H1 (cell line): ENCODE results near the gene RPL18. TPM values are rescaled to one million over a fixed set of nuclear protein-coding genes. Genes with fewer than 3 reads are reported as not detected.
A peak's percentile ranks its signal among the peaks of the same experiment; 100 is the strongest.

Experiments
- CTCF ChIA-PET: fragments of 300-600 bp; sonication (Branson Sonifier 250); formaldehyde crosslinking; loops from one replicate; lab custom pipeline; 2021; ENCODE audit not compliant: partially characterized antibody; lab: Charles Lee
- POLR2A ChIA-PET: fragments of 300-600 bp; sonication (Branson Sonifier 250); formaldehyde crosslinking; loops from one replicate; lab custom pipeline; 2021; ENCODE audit warnings: inconsistent platforms; ENCODE audit not compliant: partially characterized antibody; lab: Charles Lee
- DNase-seq, 2 experiments: peaks; one replicate each; pipeline versions ENCODE4 v3.0.0 to v3.0.0-alpha.2; 2010 to 2022; ENCODE audit warnings: low spot score in 2 of 2, low read depth in 1 of 2, mixed read lengths in 1 of 2
- FAIRE-seq: peaks from 2 replicates; lab custom pipeline; 2011; peaks lifted over from hg19 to GRCh38; lab: Jason Lieb, UNC
- H2AFZ ChIP-seq: 2 replicates; pipeline ENCODE4 v1.8.1; 2012; ENCODE audit warnings: low read length, inconsistent platforms
- H2AK5ac ChIP-seq: 2 replicates; pipeline ENCODE4 v1.6.1; 2013; ENCODE audit warnings: low read depth, low read length
- H2BK120ac ChIP-seq: replicated peaks from 2 replicates; pipeline ENCODE3; 2013; ENCODE audit warnings: low read depth, low read length, inconsistent platforms
- H2BK12ac ChIP-seq: 2 replicates; pipeline ENCODE4 v1.6.1; 2013; ENCODE audit warnings: low read depth, low read length
- H2BK15ac ChIP-seq: 2 replicates; pipeline ENCODE4 v1.6.1; 2013; ENCODE audit warnings: low read length
- H2BK20ac ChIP-seq: 2 replicates; pipeline ENCODE4 v1.6.1; 2013; ENCODE audit warnings: low read length
- H2BK5ac ChIP-seq: 2 replicates; pipeline ENCODE4 v1.6.1; 2013; ENCODE audit warnings: low read depth, low read length
- H3K14ac ChIP-seq: 2 replicates; pipeline ENCODE4 v1.6.1; 2013; ENCODE audit warnings: inconsistent platforms; ENCODE audit not compliant: insufficient read length
- H3K18ac ChIP-seq: 2 replicates; pipeline ENCODE4 v1.6.1; 2013; ENCODE audit warnings: low read length; ENCODE audit errors: extremely low read depth
- H3K23ac ChIP-seq: 2 replicates; pipeline ENCODE4 v1.6.1; 2013; ENCODE audit warnings: inconsistent platforms; ENCODE audit not compliant: insufficient read length
- H3K23me2 ChIP-seq: 2 replicates; pipeline ENCODE4 v1.6.1; 2013; ENCODE audit warnings: low read depth, low read length
- H3K27ac ChIP-seq: 2 replicates; pipeline ENCODE4 v1.6.1; 2011; ENCODE audit warnings: low read depth, low read length, inconsistent platforms
- H3K27me3 ChIP-seq, 4 experiments: replicated peaks in 1 of 4; 1 replicate in 1 of 4; 2 replicates in 3 of 4; pipeline versions ENCODE4 v1.6.1 to v1.8.1; 2011 to 2013; ENCODE audit warnings: low read length in 3 of 4, mild to moderate bottlenecking in 3 of 4, inconsistent platforms in 2 of 4, mixed read lengths in 2 of 4, moderate library complexity in 1 of 4; ENCODE audit not compliant: control insufficient read depth in 3 of 4, insufficient read depth in 3 of 4; ENCODE audit errors: extremely low read depth in 1 of 4
- H3K36me3 ChIP-seq, 4 experiments: 2 replicates each; pipeline versions ENCODE4 v1.6.1 to v1.8.1; 2011 to 2013; ENCODE audit warnings: mild to moderate bottlenecking in 4 of 4, low read length in 3 of 4, moderate library complexity in 2 of 4, control low read depth in 1 of 4, inconsistent platforms in 1 of 4; ENCODE audit not compliant: insufficient read depth in 4 of 4, control insufficient read depth in 2 of 4
- H3K4ac ChIP-seq: replicated peaks from 2 replicates; pipeline ENCODE3; 2013; ENCODE audit warnings: low read length, low read depth, mixed read lengths, inconsistent platforms; ENCODE audit not compliant: insufficient read length
- H3K4me1 ChIP-seq, 4 experiments: replicated peaks in 1 of 4; 1 replicate in 1 of 4; 2 replicates in 3 of 4; pipeline versions ENCODE4 v1.6.1 to v1.8.1; 2011 to 2013; ENCODE audit warnings: low read length in 3 of 4, inconsistent platforms in 2 of 4, mixed read lengths in 1 of 4; ENCODE audit not compliant: insufficient read depth in 4 of 4, control insufficient read depth in 3 of 4
- H3K4me2 ChIP-seq, 2 experiments: 2 replicates each; pipeline versions ENCODE4 v1.6.1 to v1.8.1; 2011 to 2013; ENCODE audit warnings: low read depth in 2 of 2, low read length in 2 of 2, control low read depth in 1 of 2, inconsistent platforms in 1 of 2, mild to moderate bottlenecking in 1 of 2; ENCODE audit not compliant: insufficient read depth in 1 of 2
- H3K4me3 ChIP-seq, 4 experiments: fragments of 200-600, 300-600 bp in 1 of 4; sonication (generic), shearing (Covaris generic), sonication (Bioruptor Twin) in 1 of 4; 2 replicates each; pipeline versions ENCODE4 v1.5.1 to v1.8.1; 2011 to 2016; ENCODE audit warnings: low read length in 4 of 4, low read depth in 3 of 4, control low read depth in 2 of 4, inconsistent platforms in 2 of 4, mild to moderate bottlenecking in 2 of 4, mixed read lengths in 1 of 4, moderate library complexity in 1 of 4; ENCODE audit not compliant: insufficient read depth in 2 of 4; ENCODE audit errors: extremely low read depth in 1 of 4
- H3K56ac ChIP-seq: replicated peaks from 2 replicates; pipeline ENCODE3; 2013; ENCODE audit warnings: low read depth, mild to moderate bottlenecking, mixed read lengths, low read length, inconsistent platforms; ENCODE audit not compliant: insufficient read length
- H3K79me1 ChIP-seq: 2 replicates; pipeline ENCODE4 v1.6.1; 2013; ENCODE audit warnings: low read depth, low read length, control low read depth
- H3K79me2 ChIP-seq, 2 experiments: 2 replicates each; pipeline versions ENCODE4 v1.6.1 to v1.8.1; 2012 to 2013; ENCODE audit warnings: low read length in 2 of 2, mild to moderate bottlenecking in 2 of 2, inconsistent platforms in 1 of 2; ENCODE audit not compliant: insufficient read depth in 2 of 2, control insufficient read depth in 1 of 2
- H3K9ac ChIP-seq, 4 experiments: replicated peaks in 1 of 4; 1 replicate in 1 of 4; 2 replicates in 3 of 4; pipeline versions ENCODE4 v1.6.1 to v1.8.1; 2011 to 2013; ENCODE audit warnings: low read depth in 3 of 4, low read length in 3 of 4, control low read depth in 2 of 4, mild to moderate bottlenecking in 2 of 4, moderate library complexity in 2 of 4, inconsistent platforms in 1 of 4; ENCODE audit errors: extremely low read depth in 1 of 4
- H3K9me3 ChIP-seq, 2 experiments: 2 replicates each; pipeline versions ENCODE4 v1.6.1 to v1.8.1; 2012 to 2013; ENCODE audit warnings: mild to moderate bottlenecking in 2 of 2, moderate library complexity in 2 of 2, control low read depth in 1 of 2, inconsistent platforms in 1 of 2, low read depth in 1 of 2, low read length in 1 of 2, mixed read lengths in 1 of 2; ENCODE audit not compliant: insufficient read depth in 2 of 2
- H4K20me1 ChIP-seq, 2 experiments: replicated peaks in 1 of 2; 2 replicates each; pipeline versions ENCODE3 to v1.8.1; 2011 to 2013; ENCODE audit warnings: inconsistent platforms in 2 of 2, low read length in 2 of 2, mild to moderate bottlenecking in 1 of 2; ENCODE audit not compliant: insufficient read depth in 2 of 2, control insufficient read depth in 1 of 2
- H4K5ac ChIP-seq: 2 replicates; pipeline ENCODE4 v1.6.1; 2013; ENCODE audit warnings: low read length, low read depth, mixed read lengths, inconsistent platforms; ENCODE audit not compliant: insufficient read length
- H4K8ac ChIP-seq: 2 replicates; pipeline ENCODE4 v1.8.0; 2013; ENCODE audit warnings: mild to moderate bottlenecking, moderate library complexity, low read length, inconsistent platforms; ENCODE audit not compliant: insufficient read depth; ENCODE audit errors: extremely low read depth
- H4K91ac ChIP-seq: replicated peaks from 2 replicates; pipeline ENCODE3; 2013; ENCODE audit warnings: low read length, mixed read lengths, inconsistent platforms; ENCODE audit not compliant: insufficient read length
- ASH2L ChIP-seq: fragments of 200-600, 300-600 bp; sonication (generic); IDR thresholded peaks from one replicate; pipeline ENCODE4 v1.7.1; 2017; ENCODE audit warnings: low read length
- BACH1 ChIP-seq: IDR thresholded peaks from 2 replicates; pipeline ENCODE4 v1.6.1; 2012; ENCODE audit warnings: low read length, improper control_type of control experiment
- HDAC2 ChIP-seq, 2 experiments: fragments of 300-600 bp in 1 of 2; sonication (generic) in 1 of 2; IDR thresholded peaks; 2 replicates each; pipeline ENCODE4 v1.6.1; 2011 to 2012; ENCODE audit warnings: low read depth in 2 of 2, low read length in 2 of 2, mild to moderate bottlenecking in 2 of 2, moderate library complexity in 2 of 2, borderline replicate concordance in 1 of 2, inconsistent platforms in 1 of 2
- JUND ChIP-seq: IDR thresholded peaks from 2 replicates; pipeline ENCODE4 v1.6.1; 2011; ENCODE audit warnings: mild to moderate bottlenecking, improper control_type of control experiment, low read length
- NANOG ChIP-seq: IDR thresholded peaks from 2 replicates; pipeline ENCODE4 v1.6.1; 2011; ENCODE audit warnings: low read length, low read depth, mild to moderate bottlenecking, inconsistent platforms; ENCODE audit not compliant: insufficient read depth, poor library complexity, severe bottlenecking
- RAD21 ChIP-seq, 2 experiments: IDR thresholded peaks in 1 of 2; conservative IDR thresholded peaks in 1 of 2; 2 replicates each; pipeline ENCODE4 v1.6.1; 2011; ENCODE audit warnings: low read depth in 2 of 2, low read length in 2 of 2, improper control_type of control experiment in 1 of 2, inconsistent platforms in 1 of 2, mild to moderate bottlenecking in 1 of 2, moderate library complexity in 1 of 2
- SIX5 ChIP-seq: IDR thresholded peaks from 2 replicates; pipeline ENCODE4 v1.6.1; 2011; ENCODE audit warnings: mild to moderate bottlenecking, low read depth, low read length
- SUZ12 ChIP-seq: fragments of 200-600 bp; sonication (generic); IDR thresholded peaks from 2 replicates; pipeline ENCODE4 v1.6.1; 2012; ENCODE audit warnings: mild to moderate bottlenecking, inconsistent platforms, low read length, moderate library complexity, mixed read lengths
- TBP ChIP-seq: IDR thresholded peaks from 2 replicates; pipeline ENCODE4 v1.6.1; 2011; ENCODE audit warnings: low read depth, low read length, improper control_type of control experiment
- TEAD4 ChIP-seq: IDR thresholded peaks from 2 replicates; pipeline ENCODE4 v1.6.1; 2012; ENCODE audit warnings: low read depth, low read length, inconsistent platforms, mixed read lengths
- YY1 ChIP-seq: IDR thresholded peaks from 2 replicates; pipeline ENCODE4 v1.6.1; 2011; ENCODE audit warnings: low read depth, mild to moderate bottlenecking, low read length
- WGBS, 2 experiments: shearing (Covaris generic) in 1 of 2; methylation state at CpG; one replicate each; pipeline versions ENCODE4 v1.1.6 to v1.1.7; 2013 to 2015; ENCODE audit warnings: low lambda C conversion rate in 2 of 2, mixed read lengths in 2 of 2, inconsistent platforms in 1 of 2, low coverage in 1 of 2, missing lambda C conversion rate in 1 of 2; ENCODE audit not compliant: insufficient replicate concordance in 2 of 2, insufficient coverage in 1 of 2, insufficient read length in 1 of 2; ENCODE audit errors: extremely low coverage in 1 of 2, missing lambda C conversion rate in 1 of 2; 5-methylcytosine and 5-hydroxymethylcytosine counted together
- polyA plus RNA-seq, 7 experiments: library from polyadenylated mRNA; depleted of rRNA in 3 of 7; stranded (reverse) in 5 of 7; unstranded in 2 of 7; fragments of >200 nt in 5 of 7; fragments of 200-250 nt in 2 of 7; gene quantifications; 1 replicate in 5 of 7; 2 replicates in 1 of 7; 4 replicates in 1 of 7; pipeline versions ENCODE4 v1.2.1 to v1.2.3, GENCODE V29; 2011 to 2013; ENCODE audit warnings: missing spikeins in 2 of 7, mixed read lengths in 2 of 7
- total RNA-seq: library from RNA; stranded (reverse); fragmentation: NEBNext Ultra II Directional; extraction: Animal tissue kit (Norgen Biotek cat#: 25700); gene quantifications from 2 replicates; pipeline ENCODE4 v1.2.1, GENCODE V29; 2021

Gene RPL18
- total and polyA plus RNA-seq, 2 of the 8 experiments (the other 6 are each of a cell fraction or from before 2014, with no cell fraction given) = 1,669 to 2,789 TPM

DNA sequence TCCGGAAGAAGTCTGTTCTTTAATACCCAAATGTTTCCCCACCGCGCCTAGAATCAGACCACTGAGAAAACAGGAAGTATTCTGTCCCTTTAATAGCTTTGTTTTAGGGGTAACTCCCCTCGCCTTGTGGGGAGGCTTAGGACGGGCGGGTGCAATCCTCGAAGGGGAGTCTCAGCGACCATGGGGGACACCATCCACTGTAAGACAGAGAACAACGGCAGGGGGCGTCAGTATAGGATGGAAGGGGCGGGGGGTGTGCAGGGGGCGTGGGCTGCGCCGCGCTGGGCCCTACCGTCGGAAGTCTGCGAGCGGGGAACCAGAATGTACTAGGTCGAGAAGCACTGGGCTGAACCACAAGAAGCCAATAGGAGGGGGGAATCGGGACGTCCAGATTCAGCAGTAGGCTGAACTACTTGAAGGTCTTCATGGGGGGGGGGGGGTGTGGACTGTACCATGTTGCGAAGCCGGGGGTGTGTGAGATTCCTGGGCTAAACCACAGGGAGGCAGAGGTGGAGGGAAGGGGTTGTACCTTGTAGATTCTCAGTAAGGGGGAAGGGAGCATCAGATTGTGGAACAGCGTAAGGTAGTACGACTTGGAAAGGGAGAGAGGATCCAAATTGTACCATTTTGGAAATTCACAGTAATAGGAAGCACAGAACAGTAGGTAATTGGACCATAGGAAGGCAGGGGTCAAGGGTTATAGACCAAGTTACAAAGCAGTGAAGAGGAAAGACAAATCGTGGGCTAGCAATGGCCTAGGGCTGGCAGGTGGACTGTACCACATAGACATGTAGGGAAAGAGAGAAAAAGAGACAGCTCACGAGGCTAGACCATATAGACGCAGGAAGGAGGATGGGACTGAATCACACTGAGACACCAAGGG, 19.2 kb upstream of the RPL18 start:
- Histone ChIP-seq H3K4me3 (peak overlapping the region; percentile 23 to 74 (median 53); a peak in 6 of 8 replicates), H3K79me1 (no peaks in the 10 kb centered on the region), H3K9ac (peak overlapping the region in 3 of 4 experiments; percentile 64 to 72 (median 66); a peak in 6 of 7 replicates), H2BK5ac (peak overlapping the region; percentile 95), H2AK5ac (peak overlapping the region; percentile 98), H3K14ac (no peak overlapping the region), H4K20me1 (no peaks in the 10 kb centered on the region), H3K36me3 (no peaks in the 10 kb centered on the region), H4K5ac (peak overlapping the region; percentile 24), H3K27ac (peak overlapping the region; percentile 89), H4K8ac (no peak overlapping the region), H2BK15ac (peak overlapping the region; percentile 92), H3K23me2 (peaks cover 25% of the 10 kb centered on the region), H4K91ac (peak overlapping the region; percentile 17), H3K4me2 (peak overlapping the region; percentile 66 to 94), H3K79me2 (no peaks in the 10 kb centered on the region), H2BK20ac (peak overlapping the region; percentile 92), H2BK12ac (peak overlapping the region; percentile 76), H2BK120ac (peak overlapping the region; percentile 13), H3K18ac (peak overlapping the region; percentile 93), H3K23ac (no peak overlapping the region), H3K4me1 (peaks cover 9 to 28% (median 19%) of the 10 kb centered on the region in 4 experiments), H3K9me3 (no peaks in the 10 kb centered on the region), H3K27me3 (peaks cover 0 to 2% (median 0%) of the 10 kb centered on the region in 4 experiments; a peak in 2 of 7 replicates), H3K56ac (peak overlapping the region; percentile 18), H3K4ac (peak overlapping the region; percentile 11), H2AFZ (no peak overlapping the region)
- WGBS, 2 experiments = 13% methylated on average over 26 of the region's 29 CpGs; no CpG with 5 or more reads in 1 of the 2 experiments
- ChIA-PET POLR2A (interaction anchor here (0.7 to 30.9 kb wide), 9 partner anchors 8 to 326 kb away, joined by 3 to 788 read pairs (median 4); partner anchors contain the start of genes CA11, FAM83E, RPL18 and SPACA4), CTCF (interaction anchor here (0.6 to 1.1 kb wide), 4 partner anchors 8 to 275 kb away, joined by 3 to 5 read pairs (median 3); partner anchors contain the start of gene MAMSTR)
- DNase-seq = peak; percentile 67 to 82
- FAIRE-seq = no peak
- peak; percentile 66 for TF ChIP-seq TEAD4
- TF ChIP-seq SUZ12 = no peak
- peak; percentile 33; the same call in 1 of the 2 replicates for TF ChIP-seq TBP
- no peak for TF ChIP-seq HDAC2 (IDR thresholded peaks at IDR 0.05; ENCODE audit: borderline replicate concordance in 1 of 2, low read depth in 2 of 2, low read length in 2 of 2)
- no peak for TF ChIP-seq BACH1
- TF ChIP-seq RAD21 (IDR thresholded peaks at IDR 0.05 in 1 of 2, conservative IDR thresholded peaks at IDR 0.05 in 1 of 2; ENCODE audit: low read depth in 2 of 2, low read length in 2 of 2) = no peak
- peak; percentile 75 for TF ChIP-seq SIX5
- no peak for TF ChIP-seq ASH2L
- TF ChIP-seq NANOG = no peak
- TF ChIP-seq YY1 = no peak
- TF ChIP-seq JUND = peak; percentile 94
